Hematopoietic multipotent progenitor cell (in vitro differentiated cells): ENCODE data around the gene TRAPPC10. TPM values are rescaled to one million over a fixed set of nuclear protein-coding genes. Genes with fewer than 3 reads are reported as not detected.

Experiments
- DNase-seq, 3 donors: peaks; one replicate each; pipeline ENCODE4 v3.0.0-alpha.2; 2011 to 2015; ENCODE audit warnings: low read depth in 2 of 3, low spot score in 2 of 3
- total RNA-seq: library from RNA; depleted of rRNA; stranded (reverse); fragments of >200 nt; gene quantifications from one replicate; pipeline ENCODE4 v1.2.3, GENCODE V29; 2012

The TRAPPC10 gene
- total RNA-seq, 1 donor: 29.9 TPM

- no peak for DNase-seq
These were observed 12.8 kb downstream of the TRAPPC10 start for GRCh38 chr21:44024887-44025353.

DNA sequence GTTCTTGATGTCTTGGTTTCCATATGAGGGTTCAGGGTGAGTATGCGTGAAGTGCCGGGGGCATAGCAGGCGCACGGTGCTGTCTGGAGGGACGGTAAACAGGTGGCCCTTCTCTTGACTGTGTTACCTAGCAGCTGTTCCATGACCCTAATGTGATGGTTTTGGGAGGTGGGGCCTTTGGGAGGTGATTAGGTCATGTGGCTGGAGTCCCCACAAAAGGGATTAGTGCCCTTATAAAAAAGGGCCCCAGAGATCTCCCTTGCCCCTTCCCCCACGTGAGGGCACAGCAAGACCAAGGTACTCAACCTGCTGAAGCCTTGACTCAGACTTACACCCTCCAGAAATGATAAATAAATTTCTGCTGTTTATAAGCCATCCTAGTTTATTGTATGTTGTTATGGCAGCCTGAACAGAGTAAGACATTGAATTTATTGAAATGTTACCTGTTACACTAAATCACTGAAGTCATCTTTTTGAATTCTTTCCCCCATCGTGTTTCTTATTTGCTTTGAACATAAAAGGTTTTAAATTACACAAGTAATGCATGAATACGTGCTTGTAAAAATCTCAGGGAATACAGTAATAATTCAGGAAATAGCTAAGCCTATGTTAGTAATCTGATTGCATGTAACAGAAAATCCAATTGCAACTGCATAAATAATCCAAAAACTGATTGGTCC, 15.6 kb downstream of the TRAPPC10 start:
- DNase-seq: no peak

DNA sequence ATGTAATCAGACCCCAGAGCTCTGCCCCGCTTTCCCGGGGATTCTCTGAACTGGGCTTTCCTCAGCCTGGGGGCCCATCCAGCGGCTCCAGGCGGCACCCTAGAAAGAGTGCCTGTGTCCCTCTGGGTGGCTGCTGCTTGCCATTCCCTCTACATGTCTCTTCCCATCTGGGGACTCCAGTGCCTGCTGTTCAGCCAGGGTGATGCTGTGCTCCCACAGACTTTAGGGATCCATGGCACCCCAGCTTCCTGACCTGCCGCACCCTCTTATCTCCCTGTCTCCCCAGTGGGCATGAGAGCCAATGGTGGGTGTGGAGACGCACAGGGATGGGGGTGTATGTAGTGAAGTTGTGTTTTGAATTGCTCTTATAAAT, 16.2 kb downstream of the TRAPPC10 start:
- no peak for DNase-seq

DNA sequence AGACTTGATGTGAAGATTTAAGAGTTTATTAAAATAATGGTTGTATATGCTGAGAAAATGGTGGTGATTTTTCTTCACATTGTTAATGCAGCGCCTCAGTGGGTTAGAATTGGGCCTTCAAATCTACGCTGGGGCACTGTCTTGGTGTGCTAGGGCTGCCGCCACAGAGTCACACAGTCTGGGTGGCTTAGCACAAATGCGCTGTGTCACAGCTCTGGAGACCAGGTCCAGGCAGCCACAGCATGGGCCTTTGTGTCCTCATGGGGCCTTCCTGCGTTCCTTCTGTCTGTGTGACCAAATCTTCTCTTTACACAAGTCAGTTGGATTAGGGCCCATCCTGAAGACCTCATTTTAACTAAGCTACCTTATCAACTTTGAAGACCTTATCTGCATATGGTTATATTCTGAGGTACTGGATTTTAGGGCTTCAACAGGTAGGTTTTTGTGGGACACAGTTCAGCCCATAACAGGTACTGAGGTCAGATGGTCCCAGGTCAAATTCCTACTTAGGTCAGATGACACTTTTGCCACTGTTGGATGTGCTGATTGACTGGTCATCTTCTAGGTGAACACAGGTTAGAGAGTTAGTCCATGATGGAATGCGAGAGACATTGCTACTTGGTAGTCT, 17.5 kb downstream of the TRAPPC10 start:
- no peak for DNase-seq

DNA sequence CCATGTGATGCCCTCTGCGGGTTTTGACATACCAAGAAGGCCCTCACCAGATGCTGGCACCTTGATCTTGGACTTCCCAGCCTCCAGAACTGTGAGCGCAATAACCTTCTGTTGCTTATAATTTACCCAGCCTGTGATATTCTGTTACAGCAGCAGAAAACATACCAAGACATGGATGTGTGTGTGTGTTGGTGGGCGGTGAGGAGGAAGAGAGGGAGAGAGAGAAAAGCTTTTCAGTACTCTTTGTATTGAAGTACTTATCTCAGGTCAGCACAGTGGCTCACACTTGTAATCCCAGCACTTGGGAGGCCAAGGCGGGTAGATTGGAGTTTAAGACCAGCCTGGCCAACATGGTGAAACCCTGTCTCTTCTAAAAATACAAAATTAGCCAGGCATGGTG, 23.1 kb downstream of the TRAPPC10 start:
- no peak for DNase-seq

DNA sequence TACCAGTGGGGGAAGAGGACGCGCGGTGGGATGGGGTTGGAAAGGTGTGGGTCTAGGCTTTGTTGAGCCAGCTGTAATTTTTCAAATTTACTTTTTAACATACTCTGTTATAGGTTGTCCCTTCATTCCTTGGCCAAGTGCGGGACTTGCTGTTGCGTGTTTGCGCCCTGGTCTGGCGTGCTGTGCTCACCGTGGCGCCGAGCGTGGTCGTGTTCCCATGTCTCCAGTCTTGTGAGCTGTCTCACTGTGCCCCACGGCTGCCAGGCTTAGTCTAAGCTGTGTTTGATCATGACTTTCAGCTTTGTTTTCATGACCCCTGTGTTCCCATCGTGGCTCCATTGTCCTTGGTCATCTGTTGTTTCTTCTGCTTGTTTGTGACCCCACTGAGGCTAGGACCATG, 26.0 kb downstream of the TRAPPC10 start:
- no peak for DNase-seq

- no peak for DNase-seq
These were observed 27.7 kb downstream of the TRAPPC10 start for GRCh38 chr21:44039828-44040227.

GRCh38 chr21:44043613-44044012, 31.5 kb downstream of the TRAPPC10 start:
- no peak for DNase-seq

DNA sequence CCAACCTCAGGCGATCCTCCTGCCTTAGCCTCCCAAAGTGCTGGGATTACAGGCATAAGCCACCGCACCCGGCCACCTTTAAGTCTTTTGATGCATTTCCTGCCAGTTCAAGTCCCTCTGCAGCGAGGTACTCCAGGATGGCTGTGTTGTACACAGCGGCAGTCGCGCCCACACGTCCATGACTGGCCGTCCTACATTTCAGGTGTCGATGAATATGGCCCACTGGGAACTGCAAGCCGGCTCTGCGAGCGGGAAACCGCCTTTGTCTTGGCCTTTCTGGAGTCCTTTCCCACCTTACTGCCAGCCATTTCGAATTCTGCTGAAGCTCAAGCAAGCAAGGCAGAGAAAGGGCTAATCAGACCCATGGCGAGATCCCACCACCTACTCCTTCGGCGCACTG, 34.6 kb downstream of the TRAPPC10 start:
- no peak for DNase-seq

GRCh38 chr21:44047996-44048560, 36.0 kb downstream of the TRAPPC10 start:
- no peak for DNase-seq

GRCh38 chr21:44049182-44049581, 37.1 kb downstream of the TRAPPC10 start:
- DNase-seq: no peak

DNA sequence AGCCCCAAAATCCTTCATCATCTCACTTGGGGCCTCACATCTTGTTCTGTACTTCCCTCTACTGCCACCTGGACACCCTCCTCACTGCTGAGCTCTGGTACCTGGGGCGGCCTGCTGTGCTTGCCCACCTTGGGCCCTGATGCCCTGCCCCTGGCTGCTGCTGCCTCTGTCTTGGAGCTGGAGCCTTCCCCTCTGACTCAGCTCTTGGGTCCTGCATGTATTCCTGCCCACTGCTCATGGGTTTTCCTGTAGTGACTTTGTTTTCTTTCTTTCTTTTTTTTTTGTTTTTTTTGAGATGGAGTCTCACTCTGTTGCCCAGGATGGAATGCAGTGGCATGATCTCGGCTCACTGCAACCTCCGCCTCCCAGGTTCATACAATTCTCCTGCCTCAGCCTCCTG, 37.5 kb downstream of the TRAPPC10 start:
- DNase-seq: no peak

GRCh38 chr21:44050276-44050675, 38.2 kb downstream of the TRAPPC10 start:
- no peak for DNase-seq

- DNase-seq: no peak
These were observed 39.4 kb downstream of the TRAPPC10 start for GRCh38 chr21:44051462-44051941.

- DNase-seq: no peak
These were observed 40.1 kb downstream of the TRAPPC10 start for GRCh38 chr21:44052071-44052829.

DNA sequence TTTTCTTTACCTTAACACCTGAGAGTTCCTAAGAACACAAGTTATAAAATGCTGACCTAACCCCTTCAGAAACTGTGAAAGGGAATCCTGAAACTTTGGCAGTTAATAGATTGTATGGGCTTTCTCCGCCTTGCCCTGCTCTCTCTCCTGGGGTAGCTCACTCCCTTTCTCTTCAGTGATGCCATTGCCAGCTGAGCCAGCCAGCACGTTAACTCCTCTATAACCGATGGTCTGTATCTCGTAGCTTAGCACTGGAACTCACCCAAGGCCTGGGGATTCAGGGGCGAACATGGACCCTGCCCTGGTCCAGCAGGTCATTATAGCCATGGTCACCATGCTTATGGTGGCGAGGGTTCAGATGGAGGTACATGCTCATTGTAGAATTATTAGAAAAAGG, 40.7 kb downstream of the TRAPPC10 start:
- DNase-seq: no peak

DNA sequence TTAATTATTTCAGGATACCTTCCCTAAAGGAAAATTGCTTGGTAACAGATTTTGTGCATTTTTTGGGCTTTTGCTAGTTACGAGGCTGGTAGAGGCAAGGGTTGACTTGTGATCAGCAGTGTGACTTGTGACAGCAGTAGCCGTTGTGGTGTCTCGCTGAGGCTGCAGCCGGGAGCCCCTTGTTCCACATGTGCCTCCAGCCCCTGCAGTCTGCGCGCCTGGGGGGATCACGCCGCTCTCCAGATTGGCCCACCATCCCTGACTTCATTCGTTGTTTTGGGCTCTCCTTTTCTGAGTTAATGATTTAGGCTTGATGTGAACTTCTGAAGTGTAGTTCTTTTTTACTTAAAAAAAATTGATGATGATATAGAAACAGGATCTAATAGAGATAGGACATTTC, 41.5 kb downstream of the TRAPPC10 start:
- no peak for DNase-seq

DNA sequence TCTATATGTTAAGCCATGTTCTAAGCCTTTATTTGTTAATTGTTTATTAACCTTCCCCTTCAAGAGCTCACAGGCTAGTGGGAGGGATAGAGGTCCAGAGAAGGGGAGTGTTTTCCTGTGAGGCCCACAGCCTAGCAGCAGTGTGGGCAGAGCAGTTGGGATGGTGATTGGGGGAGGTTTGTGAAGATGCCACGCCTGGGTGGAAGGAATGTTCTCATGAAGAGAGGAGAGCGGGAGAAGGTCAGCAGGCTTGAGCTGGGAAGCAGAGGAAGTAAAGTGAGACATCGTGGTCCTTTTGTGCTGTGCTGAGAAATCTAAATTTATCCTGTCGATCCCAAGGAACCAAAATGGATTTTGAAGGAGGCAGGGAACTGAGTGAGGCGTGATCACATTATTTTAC, 42.6 kb downstream of the TRAPPC10 start:
- no peak for DNase-seq

- no peak for DNase-seq
These were observed 44.9 kb downstream of the TRAPPC10 start for GRCh38 chr21:44057055-44057454.

- DNase-seq: no peak
These were observed 46.0 kb downstream of the TRAPPC10 start for GRCh38 chr21:44057960-44058651.

DNA sequence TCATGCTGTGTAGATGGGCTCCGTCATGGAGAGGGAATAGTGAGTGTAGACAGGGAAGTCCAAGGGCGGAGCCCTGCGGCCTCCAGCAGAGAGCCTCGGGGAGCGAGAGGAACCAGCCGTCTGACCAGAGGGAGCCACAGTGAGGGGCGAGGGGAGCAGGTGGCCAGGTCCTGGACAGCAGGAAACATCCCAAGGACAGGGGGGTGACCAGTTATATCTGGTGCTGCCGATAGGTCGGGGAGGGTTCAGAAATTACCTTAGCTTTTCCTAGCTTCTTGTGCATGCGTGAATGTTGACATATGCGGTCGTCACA, 46.5 kb downstream of the TRAPPC10 start:
- DNase-seq: no peak
